Myocyte (in vitro differentiated cells): ENCODE results near the gene SNX32. TPM values are rescaled to one million over a fixed set of nuclear protein-coding genes. Genes with fewer than 3 reads are reported as not detected.

Source experiments
- DNase-seq: peaks from one replicate; pipeline ENCODE4 v3.0.0-alpha.2; 2012; ENCODE audit warnings: low read depth
- total RNA-seq: library from RNA; depleted of rRNA; stranded (reverse); fragments of >200 nt; gene quantifications from 2 replicates; pipeline ENCODE4 v1.2.3, GENCODE V29; 2014

The SNX32 gene
- total RNA-seq, 1 donor from 2014 or later, result 0.40 TPM

- no peak for DNase-seq
Observed at GRCh38 chr11:65854852-65855837, 21.4 kb downstream of the SNX32 start.

GRCh38 chr11:65855927-65856363, 22.2 kb downstream of the SNX32 start:
- no peak for DNase-seq

DNA sequence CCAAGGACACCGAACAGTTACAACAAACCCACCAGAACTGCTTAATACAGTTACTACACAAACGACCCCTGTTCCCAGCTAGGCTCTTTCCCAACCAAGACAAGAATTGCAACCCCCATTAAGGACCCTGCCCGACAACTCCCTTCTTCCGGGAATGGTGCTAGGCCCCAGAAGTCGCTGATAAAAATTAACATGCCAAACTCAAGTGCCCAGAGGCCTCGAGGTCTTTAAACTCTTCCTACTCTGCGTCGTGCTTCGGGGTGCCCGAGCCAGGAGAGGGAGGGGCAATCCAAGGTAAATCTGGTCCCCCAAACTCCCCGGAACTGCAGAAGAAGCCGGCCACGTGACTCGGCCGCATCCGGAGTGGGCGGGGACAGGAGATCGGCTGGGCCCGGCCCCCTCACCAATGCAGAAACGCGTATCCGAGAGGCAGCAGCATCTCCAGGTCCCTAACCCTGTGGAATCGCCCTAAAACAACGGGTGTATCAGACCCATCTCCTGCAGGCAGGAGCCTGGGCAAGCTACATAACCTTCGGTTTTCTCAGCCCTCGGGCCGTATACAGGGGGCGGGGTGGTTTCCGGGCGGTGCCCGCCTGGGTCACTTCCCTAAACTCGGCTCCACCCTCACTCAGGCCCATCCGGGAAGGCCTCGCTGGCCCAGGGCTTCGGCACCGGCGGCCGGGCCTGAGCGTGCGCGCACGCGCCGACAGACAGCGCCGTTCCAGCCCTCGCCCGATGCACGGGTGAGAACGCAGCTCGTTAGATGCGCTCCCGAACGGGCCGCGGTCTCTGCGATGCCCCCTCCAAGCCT, 23.1 kb downstream of the SNX32 start:
- peak; percentile 73 for DNase-seq

DNA sequence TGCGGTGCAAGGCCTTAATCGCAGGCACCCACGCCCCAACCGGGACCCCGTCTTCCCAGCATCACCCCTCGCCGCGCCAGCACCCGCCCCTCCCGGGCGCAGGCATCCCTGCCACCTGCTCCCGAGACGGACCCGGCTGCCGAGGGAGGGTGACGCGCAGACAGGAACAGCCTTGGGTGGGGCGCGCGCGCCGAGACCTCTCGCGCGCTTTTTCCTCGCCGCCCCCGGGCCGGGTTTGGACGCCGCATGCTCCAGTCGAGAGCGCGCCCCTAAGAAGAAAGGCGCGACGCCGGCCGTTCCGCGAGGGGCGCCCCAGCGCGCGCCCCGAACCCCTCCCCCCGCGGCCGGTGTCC, 23.7 kb downstream of the SNX32 start:
- DNase-seq, result peak; percentile 44

- peak; percentile 98 for DNase-seq
Observed at GRCh38 chr11:65857853-65858680, 24.3 kb downstream of the SNX32 start, which contains the start of gene CFL1. TSS of gene CFL1 (minus strand) at chr11:65858180. CDS start at chr11:65858099, 81 bp downstream.

GRCh38 chr11:65858681-65859087, 24.9 kb downstream of the SNX32 start:
- DNase-seq, result no peak

GRCh38 chr11:65859095-65859811, 25.5 kb downstream of the SNX32 start:
- DNase-seq, result peak; percentile 99

- no peak for DNase-seq
Observed at GRCh38 chr11:65859812-65860277, 26.1 kb downstream of the SNX32 start.

- DNase-seq, result peak; percentile 99
Observed at GRCh38 chr11:65860278-65861164, 26.8 kb downstream of the SNX32 start, which contains the start of gene MUS81. TSS of gene MUS81 (plus strand) at chr11:65860433. CDS start at chr11:65860754, 321 bp downstream.

- peak; percentile 22 for DNase-seq
Observed at GRCh38 chr11:65861165-65861505, 27.4 kb downstream of the SNX32 start.

GRCh38 chr11:65861533-65862183, 27.9 kb downstream of the SNX32 start:
- DNase-seq, result no peak

- DNase-seq, result no peak
Observed at GRCh38 chr11:65862191-65862735, 28.5 kb downstream of the SNX32 start.

DNA sequence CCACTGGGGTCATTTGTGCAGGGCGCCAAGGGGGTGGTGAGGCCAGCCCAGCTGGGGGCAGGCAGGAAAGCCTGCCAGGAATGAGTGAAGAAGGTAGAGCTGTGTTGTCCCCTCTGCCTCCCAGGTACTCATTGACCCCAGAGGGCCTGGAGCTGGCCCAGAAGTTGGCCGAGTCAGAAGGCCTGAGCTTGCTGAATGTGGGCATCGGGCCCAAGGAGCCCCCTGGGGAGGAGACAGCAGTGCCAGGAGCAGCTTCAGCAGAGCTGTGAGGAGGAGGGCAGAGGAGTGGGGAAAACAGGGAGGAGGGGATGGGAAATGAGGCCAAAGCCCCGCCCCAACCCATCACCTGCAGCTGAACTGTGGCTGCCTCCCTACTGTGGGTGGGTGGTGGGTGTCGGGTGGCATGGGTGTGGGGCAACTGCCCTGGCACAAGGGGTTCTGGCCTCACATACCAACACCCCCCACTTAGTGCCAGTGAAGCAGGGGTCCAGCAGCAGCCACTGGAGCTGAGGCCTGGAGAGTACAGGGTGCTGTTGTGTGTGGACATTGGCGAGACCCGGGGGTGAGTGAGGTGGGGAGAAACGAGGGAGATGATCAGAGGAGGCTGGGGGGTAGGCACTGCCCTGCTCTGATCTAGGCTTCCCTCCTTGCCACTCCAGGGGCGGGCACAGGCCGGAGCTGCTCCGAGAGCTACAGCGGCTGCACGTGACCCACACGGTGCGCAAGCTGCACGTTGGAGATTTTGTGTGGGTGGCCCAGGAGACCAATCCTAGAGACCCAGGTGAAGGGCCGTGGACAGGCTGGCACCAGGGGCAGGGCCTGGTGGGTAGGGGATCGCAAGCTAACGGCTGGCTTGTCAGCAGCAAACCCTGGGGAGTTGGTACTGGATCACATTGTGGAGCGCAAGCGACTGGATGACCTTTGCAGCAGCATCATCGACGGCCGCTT, 29.5 kb downstream of the SNX32 start:
- no peak for DNase-seq

GRCh38 chr11:65863889-65864705, 30.3 kb downstream of the SNX32 start:
- no peak for DNase-seq

GRCh38 chr11:65864706-65865471, 31.1 kb downstream of the SNX32 start:
- DNase-seq, result no peak
